Tibial nerve (tissue), 4 donors: ENCODE results near the gene IL1RAP. TPM values are rescaled to one million over a fixed set of nuclear protein-coding genes. Genes with fewer than 3 reads are reported as not detected.

Experiments
- DNase-seq, 2 donors: peaks; one replicate each; pipeline ENCODE4 v3.0.0-alpha.2; 2019; ENCODE audit warnings: low spot score in 2 of 2
- H3K27ac ChIP-seq, 4 donors: fragments of 200-600 bp; sonication (generic) in 3 of 4; one replicate each; pipeline ENCODE4 v1.5.1; 2017 to 2019; ENCODE audit warnings: mild to moderate bottlenecking in 1 of 4
- H3K27me3 ChIP-seq, 2 donors: fragments of 200-600 bp; sonication (generic) in 1 of 2; one replicate each; pipeline versions ENCODE4 v1.5.1 to v1.6.0; 2017 to 2019
- H3K36me3 ChIP-seq, 3 donors: fragments of 200-600 bp; sonication (generic); one replicate each; pipeline ENCODE4 v1.5.1; 2018 to 2019
- H3K4me1 ChIP-seq, 4 donors: fragments of 200-600 bp; sonication (generic) in 3 of 4; one replicate each; pipeline ENCODE4 v1.5.1; 2017 to 2019
- H3K4me3 ChIP-seq, 4 donors: fragments of 200-600 bp; sonication (generic) in 3 of 4; one replicate each; pipeline ENCODE4 v1.5.1; 2017 to 2019; ENCODE audit warnings: mild to moderate bottlenecking in 1 of 4, moderate library complexity in 1 of 4
- H3K9me3 ChIP-seq, 4 donors: fragments of 200-600 bp; sonication (generic) in 3 of 4; one replicate each; pipeline ENCODE4 v1.5.1; 2017 to 2019
- CTCF ChIP-seq, 5 experiments: fragments of 200-600 bp in 3 of 5; fragments of 450-650 bp in 2 of 5; sonication (generic) in 3 of 5; IDR thresholded peaks; one replicate each; pipeline ENCODE4 v1.5.1; 2016 to 2019; ENCODE audit warnings: antibody characterized with exemption in 5 of 5, mild to moderate bottlenecking in 3 of 5, moderate library complexity in 2 of 5
- EP300 ChIP-seq, 2 donors: sonication (generic); formaldehyde crosslinking; IDR thresholded peaks; one replicate each; pipeline ENCODE4 v1.6.1; 2017; ENCODE audit warnings: antibody characterized with exemption in 2 of 2, mild to moderate bottlenecking in 1 of 2
- POLR2A ChIP-seq, 2 donors: fragments of 450-650 bp; IDR thresholded peaks; one replicate each; pipeline ENCODE4 v1.6.1; 2017; ENCODE audit warnings: antibody characterized with exemption in 2 of 2, mild to moderate bottlenecking in 2 of 2, moderate library complexity in 2 of 2
- WGBS, 2 donors: methylation state at CpG; one replicate each; pipeline ENCODE4 v1.1.5; 2018; 5-methylcytosine and 5-hydroxymethylcytosine counted together
- total RNA-seq, 4 donors: library from RNA; depleted of rRNA; stranded (reverse); fragments of >200 nt; gene quantifications; one replicate each; pipeline ENCODE4 v1.1.0, GENCODE V29; 2016

The IL1RAP gene
- total RNA-seq, 4 donors from 2014 or later: 7.2 to 24.5 (median 11.8) TPM

- H3K36me3 ChIP-seq: no peaks in the 10 kb centered on the region
- no peak overlapping the region for H3K4me3 ChIP-seq
- WGBS, 2 donors: 72 to 84% methylated on average over 4 of the region's 4 CpGs
- no peak for DNase-seq
- H3K9me3 ChIP-seq: no peaks in the 10 kb centered on the region
- H3K27me3 ChIP-seq: no peaks in the 10 kb centered on the region
- no peak overlapping the region for H3K27ac ChIP-seq
- TF ChIP-seq CTCF (IDR thresholded peaks at IDR 0.05): no peak
- no peak for TF ChIP-seq EP300 (IDR thresholded peaks at IDR 0.05)
- no peak for TF ChIP-seq POLR2A (IDR thresholded peaks at IDR 0.05)
- H3K4me1 ChIP-seq: no peaks in the 10 kb centered on the region
Observed at GRCh38 chr3:190594171-190594570, 80.3 kb downstream of the IL1RAP start.

GRCh38 chr3:190595179-190595795 lies 81.4 kb downstream of the IL1RAP start:
- Histone ChIP-seq H3K9me3 (no peaks in the 10 kb centered on the region), H3K27me3 (no peaks in the 10 kb centered on the region), H3K4me1 (no peaks in the 10 kb centered on the region), H3K36me3 (no peaks in the 10 kb centered on the region), H3K4me3 (no peak overlapping the region), H3K27ac (no peak overlapping the region)
- no peak for DNase-seq
- TF ChIP-seq CTCF (IDR thresholded peaks at IDR 0.05) (no peak), POLR2A (IDR thresholded peaks at IDR 0.05) (no peak), EP300 (IDR thresholded peaks at IDR 0.05) (no peak)
- WGBS, 2 donors: 90 to 95% methylated on average over 9 of the region's 9 CpGs

GRCh38 chr3:190595807-190596206 lies 81.9 kb downstream of the IL1RAP start:
- no peak for DNase-seq
- WGBS, 2 donors: 76 to 81% methylated on average over 2 of the region's 2 CpGs
- H3K27me3 ChIP-seq: no peaks in the 10 kb centered on the region
- H3K9me3 ChIP-seq: no peaks in the 10 kb centered on the region
- no peak for TF ChIP-seq CTCF (IDR thresholded peaks at IDR 0.05)
- no peak for TF ChIP-seq POLR2A (IDR thresholded peaks at IDR 0.05)
- no peak for TF ChIP-seq EP300 (IDR thresholded peaks at IDR 0.05)
- H3K27ac ChIP-seq: no peak overlapping the region
- H3K4me1 ChIP-seq: no peaks in the 10 kb centered on the region
- no peaks in the 10 kb centered on the region for H3K36me3 ChIP-seq
- H3K4me3 ChIP-seq: no peak overlapping the region

- TF ChIP-seq CTCF (IDR thresholded peaks at IDR 0.05) (no peak), POLR2A (IDR thresholded peaks at IDR 0.05) (no peak), EP300 (IDR thresholded peaks at IDR 0.05) (no peak)
- H3K27ac ChIP-seq: no peak overlapping the region
- H3K9me3 ChIP-seq: no peaks in the 10 kb centered on the region
- H3K27me3 ChIP-seq: no peaks in the 10 kb centered on the region
- no peak overlapping the region for H3K4me3 ChIP-seq
- 67% methylated on average over 5 of the region's 5 CpGs for WGBS, 2 donors
- no peaks in the 10 kb centered on the region for H3K4me1 ChIP-seq
- no peaks in the 10 kb centered on the region for H3K36me3 ChIP-seq
- DNase-seq: no peak
Observed at GRCh38 chr3:190596349-190597285, 82.7 kb downstream of the IL1RAP start.

- 70 to 77% methylated on average over 1 of the region's 1 CpG for WGBS, 2 donors
- H3K9me3 ChIP-seq: no peaks in the 10 kb centered on the region
- H3K27ac ChIP-seq: no peak overlapping the region
- no peaks in the 10 kb centered on the region for H3K27me3 ChIP-seq
- H3K4me1 ChIP-seq: no peaks in the 10 kb centered on the region
- TF ChIP-seq POLR2A (IDR thresholded peaks at IDR 0.05) (no peak), EP300 (IDR thresholded peaks at IDR 0.05) (no peak), CTCF (IDR thresholded peaks at IDR 0.05) (no peak)
- no peak overlapping the region for H3K4me3 ChIP-seq
- H3K36me3 ChIP-seq: no peaks in the 10 kb centered on the region
- no peak for DNase-seq
Observed at GRCh38 chr3:190597291-190597690, 83.4 kb downstream of the IL1RAP start.
